ENCODE data around the gene ARVCF.

The ARVCF gene

GRCh38 chr22:20054034-20054427 lies 37.4 kb upstream of the ARVCF start:
- H3K4me1 Mint-ChIP-seq, result peaks cover 5% of the 10 kb centered on the region
- DNase-seq, result no peak
- H3K4me3 Mint-ChIP-seq, result no peak overlapping the region
- peak overlapping the region; percentile 66 for H3K27ac Mint-ChIP-seq
- peaks cover 3% of the 10 kb centered on the region for H3K27me3 Mint-ChIP-seq (ENCODE audit: low read depth, poor library complexity)
- no peak for TF ChIP-seq CTCF (IDR thresholded peaks at IDR 0.05)
- H3K9me3 Mint-ChIP-seq, result peaks cover 3% of the 10 kb centered on the region
- H3K36me3 Mint-ChIP-seq (ENCODE audit: low read depth), result peaks cover 3% of the 10 kb centered on the region

- no peak for DNase-seq
- Mint-ChIP-seq H3K4me1 (no peaks in the 10 kb centered on the region), H3K27ac (no peak overlapping the region), H3K9me3 (peaks cover 8% of the 10 kb centered on the region), H3K36me3 (ENCODE audit: low read depth) (peaks cover 9% of the 10 kb centered on the region), H3K4me3 (no peak overlapping the region), H3K27me3 (ENCODE audit: low read depth, poor library complexity) (peaks cover 3% of the 10 kb centered on the region)
- no peak for TF ChIP-seq CTCF (IDR thresholded peaks at IDR 0.05)
Measured at GRCh38 chr22:20053407-20054033, 36.9 kb upstream of the ARVCF start.

GRCh38 chr22:20052309-20053259 lies 36.0 kb upstream of the ARVCF start:
- Mint-ChIP-seq H3K36me3 (ENCODE audit: low read depth) (peaks cover 18% of the 10 kb centered on the region), H3K4me1 (no peaks in the 10 kb centered on the region), H3K27ac (no peak overlapping the region), H3K4me3 (no peak overlapping the region), H3K27me3 (ENCODE audit: low read depth, poor library complexity) (peaks cover 6% of the 10 kb centered on the region), H3K9me3 (peaks cover 14% of the 10 kb centered on the region)
- no peak for DNase-seq
- no peak for TF ChIP-seq CTCF (IDR thresholded peaks at IDR 0.05)

- Mint-ChIP-seq H3K9me3 (peaks cover 15% of the 10 kb centered on the region), H3K36me3 (ENCODE audit: low read depth) (peaks cover 21% of the 10 kb centered on the region), H3K4me1 (no peaks in the 10 kb centered on the region), H3K27ac (no peak overlapping the region), H3K4me3 (no peak overlapping the region), H3K27me3 (ENCODE audit: low read depth, poor library complexity) (peaks cover 6% of the 10 kb centered on the region)
- TF ChIP-seq CTCF (IDR thresholded peaks at IDR 0.05), result no peak
- DNase-seq, result no peak
Measured at GRCh38 chr22:20051927-20052308, 35.3 kb upstream of the ARVCF start.

GRCh38 chr22:20046730-20047129 lies 30.1 kb upstream of the ARVCF start:
- Mint-ChIP-seq H3K27me3 (ENCODE audit: low read depth, poor library complexity) (peaks cover 9% of the 10 kb centered on the region), H3K9me3 (peaks cover 18% of the 10 kb centered on the region), H3K4me1 (no peaks in the 10 kb centered on the region), H3K27ac (no peak overlapping the region), H3K4me3 (no peak overlapping the region), H3K36me3 (ENCODE audit: low read depth) (peaks cover 24% of the 10 kb centered on the region)
- DNase-seq, result no peak
- TF ChIP-seq CTCF (IDR thresholded peaks at IDR 0.05), result no peak
